Pancreas (tissue), 10 donors: ENCODE measurements around the gene GRK3. TPM values are rescaled to one million over a fixed set of nuclear protein-coding genes. Genes with fewer than 3 reads are reported as not detected.

ENCODE experiments used
- ATAC-seq, 4 donors: fragments of 200-7000 bp; cut with Tn5 transposase; one replicate each; pipeline versions ENCODE4 v1.8.0 to v1.9.1; 2020; ENCODE audit warnings: mild to moderate bottlenecking in 4 of 4, moderate library complexity in 4 of 4
- DNase-seq, 6 donors: peaks; one replicate each; pipeline ENCODE4 v3.0.0-alpha.2; 2020
- FAIRE-seq: peaks from 2 replicates; lab custom pipeline; 2012; peaks lifted over from hg19 to GRCh38; lab: Jason Lieb, UNC
- H3K27ac ChIP-seq, 4 donors: fragments of 200-600 bp; sonication (generic); 1 replicate in 3 of 4; 2 replicates in 1 of 4; pipeline versions ENCODE4 v1.5.0 to v1.8.0; 2020
- H3K27me3 ChIP-seq, 4 donors: fragments of 200-600 bp; one replicate each; pipeline ENCODE4 v1.8.0; 2021
- H3K36me3 ChIP-seq, 3 donors: fragments of 200-600 bp; sonication (generic) in 1 of 3; one replicate each; pipeline versions ENCODE4 v1.5.0 to v1.8.0; 2020 to 2021
- H3K4me1 ChIP-seq, 3 donors: fragments of 200-600 bp; one replicate each; pipeline ENCODE4 v1.8.0; 2021
- H3K4me3 ChIP-seq, 4 donors: fragments of 200-600 bp; sonication (generic) in 2 of 4; one replicate each; pipeline versions ENCODE4 v1.5.0 to v1.8.0; 2020 to 2021
- H3K9me3 ChIP-seq, 4 donors: fragments of 200-600 bp; one replicate each; pipeline ENCODE4 v1.8.0; 2021
- WGBS, 2 donors: extraction: QIAGEN DNeasy Blood & Tissue Kit; methylation state at CpG; one replicate each; pipeline ENCODE4 v1.1.7; 2013; 5-methylcytosine and 5-hydroxymethylcytosine counted together
- intact Hi-C, 3 donors: fragments of 100-400 bp; cut with DNase I; formaldehyde crosslinking; loops; one replicate each; pipeline versions ENCODE4 v1.11.1 to v1.14.2; 2022
- polyA plus RNA-seq, 2 donors: library from polyadenylated mRNA; stranded (reverse); fragments of 200-250 nt; gene quantifications; one replicate each; pipeline ENCODE4 v1.2.3, GENCODE V29; 2013
- total RNA-seq, 6 donors: library from RNA; stranded (reverse); fragmentation: NEBNext Ultra II Directional in 4 of 6; extraction: Animal tissue kit (Norgen Biotek cat#: 25700) in 4 of 6; gene quantifications; one replicate each; pipeline versions ENCODE4 v1.2.1 to v1.2.4, GENCODE V29; 2021 to 2023
- TF ChIP-seq, protein P1 (sequence below), 4 donors: fragments of 200-600 bp; sonication (generic) in 3 of 4; IDR thresholded peaks; one replicate each; pipeline versions ENCODE4 v1.5.0 to v1.8.0; 2021; ENCODE audit warnings: antibody characterized with exemption in 4 of 4
- donor health status: healthy with polysubstance abuse.
- donor health status: DM: no; HTN: no; CAD: no; lungs with moderate emphysema.
- donor health status: DM: no; HTN: no; CAD: no.
- donor health status: control.
- donor health status: control.
- donor health status: Bipolar disorder and iron deficiency.
- donor health status: DM: yes; HTN: yes; CAD: no.
- donor health status: DM: no; HTN: no; CAD: no.
- donor health status: DM: no; HTN: no; CAD: no.
- donor health status: DM: yes; HTN: yes; CAD: no.

GRK3 gene
- total and polyA plus RNA-seq, 8 donors: 3.5 to 18.1 (median 7.6) TPM

DNA sequence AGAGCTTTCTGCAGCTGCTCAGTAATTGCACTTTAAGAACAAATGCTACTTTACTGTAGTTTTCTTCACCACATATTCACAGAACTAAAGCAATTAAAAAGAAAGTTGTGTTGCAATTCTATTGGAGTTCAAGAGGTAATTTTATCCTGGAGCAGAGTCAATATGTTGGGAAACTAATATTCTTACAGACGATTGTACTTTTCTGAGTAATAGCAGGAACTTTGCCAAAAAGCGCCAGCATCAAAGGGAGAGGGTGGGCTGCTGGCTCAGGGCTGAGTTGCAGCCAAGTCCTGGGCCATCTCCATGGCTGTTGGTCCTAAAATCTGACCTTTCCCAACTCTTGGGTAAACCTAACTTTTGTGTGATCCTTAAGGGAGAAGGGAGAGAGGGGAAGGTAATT, 104.0 kb downstream of the GRK3 start:
- Histone ChIP-seq H3K36me3 (no peaks in the 10 kb centered on the region), H3K27ac (no peak overlapping the region), H3K9me3 (no peaks in the 10 kb centered on the region), H3K4me3 (no peak overlapping the region), H3K4me1 (peaks cover 8 to 35% (median 32%) of the 10 kb centered on the region in 3 donors), H3K27me3 (no peaks in the 10 kb centered on the region)
- DNase-seq: no peak
- intact Hi-C loops: no loop called here
- 50 to 55% methylated on average over 2 of the region's 2 CpGs for WGBS, 2 donors
- peak in 1 of 4 donors; percentile 23 for ATAC-seq
- no peak for FAIRE-seq
- TF ChIP-seq, protein P1, sequence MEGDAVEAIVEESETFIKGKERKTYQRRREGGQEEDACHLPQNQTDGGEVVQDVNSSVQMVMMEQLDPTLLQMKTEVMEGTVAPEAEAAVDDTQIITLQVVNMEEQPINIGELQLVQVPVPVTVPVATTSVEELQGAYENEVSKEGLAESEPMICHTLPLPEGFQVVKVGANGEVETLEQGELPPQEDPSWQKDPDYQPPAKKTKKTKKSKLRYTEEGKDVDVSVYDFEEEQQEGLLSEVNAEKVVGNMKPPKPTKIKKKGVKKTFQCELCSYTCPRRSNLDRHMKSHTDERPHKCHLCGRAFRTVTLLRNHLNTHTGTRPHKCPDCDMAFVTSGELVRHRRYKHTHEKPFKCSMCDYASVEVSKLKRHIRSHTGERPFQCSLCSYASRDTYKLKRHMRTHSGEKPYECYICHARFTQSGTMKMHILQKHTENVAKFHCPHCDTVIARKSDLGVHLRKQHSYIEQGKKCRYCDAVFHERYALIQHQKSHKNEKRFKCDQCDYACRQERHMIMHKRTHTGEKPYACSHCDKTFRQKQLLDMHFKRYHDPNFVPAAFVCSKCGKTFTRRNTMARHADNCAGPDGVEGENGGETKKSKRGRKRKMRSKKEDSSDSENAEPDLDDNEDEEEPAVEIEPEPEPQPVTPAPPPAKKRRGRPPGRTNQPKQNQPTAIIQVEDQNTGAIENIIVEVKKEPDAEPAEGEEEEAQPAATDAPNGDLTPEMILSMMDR (IDR thresholded peaks at IDR 0.05): no peak

DNA sequence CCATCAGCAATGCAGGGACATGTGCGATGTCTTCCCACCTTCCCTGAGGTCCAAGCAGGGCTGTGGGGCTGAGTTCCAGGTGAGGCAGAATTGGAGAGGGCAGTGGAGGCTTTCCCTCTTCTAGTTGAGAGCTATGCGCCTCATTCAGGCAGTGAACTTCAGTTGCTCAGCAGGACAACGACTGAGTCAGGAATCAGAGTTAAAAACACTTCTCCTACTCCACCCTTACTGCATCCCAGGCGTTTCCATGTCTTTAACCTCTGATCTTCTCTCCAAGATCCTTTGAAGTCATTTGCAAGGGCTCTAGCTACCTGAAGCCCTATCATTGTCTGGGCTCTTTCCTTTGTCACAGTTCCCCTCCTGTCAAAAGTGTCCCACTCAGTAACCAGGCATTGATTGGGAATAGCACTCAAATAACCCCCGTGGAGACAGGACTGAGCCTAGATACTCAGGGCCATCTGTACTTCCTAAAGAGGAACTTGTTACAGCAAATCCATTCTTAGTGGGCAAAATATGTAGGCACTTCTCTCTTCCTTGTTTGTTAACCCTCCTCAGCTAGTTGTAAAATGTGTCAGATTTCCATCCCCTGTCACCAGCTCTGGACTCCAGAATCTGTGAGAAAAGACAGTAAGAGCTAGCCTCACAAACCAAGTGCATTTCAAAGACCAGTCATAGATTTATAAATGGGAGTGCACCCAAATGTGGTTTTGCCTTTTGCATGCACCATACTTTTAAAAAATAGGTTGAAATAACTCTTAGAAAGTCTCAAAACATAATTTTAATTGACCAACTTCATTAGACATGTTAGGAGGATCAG, 105.0 kb downstream of the GRK3 start:
- peaks cover 6 to 27% (median 22%) of the 10 kb centered on the region in 3 donors for H3K4me1 ChIP-seq
- no peak overlapping the region for H3K27ac ChIP-seq
- no peaks in the 10 kb centered on the region for H3K27me3 ChIP-seq
- ATAC-seq (peak in 2 of 4 donors; percentile 17 to 36), FAIRE-seq (no peak), DNase-seq (no peak)
- TF ChIP-seq, protein P1 (IDR thresholded peaks at IDR 0.05): no peak
- intact Hi-C loops: no loop called here
- WGBS, 2 donors: 71 to 75% methylated on average over 5 of the region's 5 CpGs
- H3K9me3 ChIP-seq: no peaks in the 10 kb centered on the region
- no peaks in the 10 kb centered on the region for H3K36me3 ChIP-seq
- no peak overlapping the region for H3K4me3 ChIP-seq

DNA sequence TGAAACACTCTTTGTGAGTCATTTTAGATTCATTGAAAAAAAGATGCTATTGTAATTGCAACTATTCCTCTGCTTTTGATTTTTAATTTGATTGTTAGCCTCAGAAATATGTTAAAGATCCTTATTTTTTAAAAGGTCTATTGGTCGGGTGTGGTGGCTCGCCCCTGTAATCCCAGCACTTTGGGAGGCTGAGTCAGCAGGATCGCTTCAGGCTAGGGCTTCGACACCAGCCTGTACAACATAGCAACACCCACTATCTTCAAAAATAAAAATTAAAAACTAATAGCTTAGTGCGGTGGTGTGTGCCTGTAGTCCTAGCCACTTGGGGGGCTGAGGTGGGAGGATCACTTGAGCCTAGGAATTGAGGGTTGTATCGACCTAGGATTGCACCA, 105.6 kb downstream of the GRK3 start:
- Histone ChIP-seq H3K4me1 (peaks cover 0 to 21% (median 17%) of the 10 kb centered on the region in 3 donors), H3K27me3 (no peaks in the 10 kb centered on the region), H3K9me3 (no peaks in the 10 kb centered on the region), H3K4me3 (no peak overlapping the region), H3K36me3 (no peaks in the 10 kb centered on the region), H3K27ac (no peak overlapping the region)
- intact Hi-C loops: no loop called here
- DNase-seq (no peak), FAIRE-seq (no peak), ATAC-seq (no peak)
- WGBS, 2 donors: 92 to 97% methylated on average over 6 of the region's 6 CpGs
- TF ChIP-seq, protein P1 (IDR thresholded peaks at IDR 0.05): no peak

DNA sequence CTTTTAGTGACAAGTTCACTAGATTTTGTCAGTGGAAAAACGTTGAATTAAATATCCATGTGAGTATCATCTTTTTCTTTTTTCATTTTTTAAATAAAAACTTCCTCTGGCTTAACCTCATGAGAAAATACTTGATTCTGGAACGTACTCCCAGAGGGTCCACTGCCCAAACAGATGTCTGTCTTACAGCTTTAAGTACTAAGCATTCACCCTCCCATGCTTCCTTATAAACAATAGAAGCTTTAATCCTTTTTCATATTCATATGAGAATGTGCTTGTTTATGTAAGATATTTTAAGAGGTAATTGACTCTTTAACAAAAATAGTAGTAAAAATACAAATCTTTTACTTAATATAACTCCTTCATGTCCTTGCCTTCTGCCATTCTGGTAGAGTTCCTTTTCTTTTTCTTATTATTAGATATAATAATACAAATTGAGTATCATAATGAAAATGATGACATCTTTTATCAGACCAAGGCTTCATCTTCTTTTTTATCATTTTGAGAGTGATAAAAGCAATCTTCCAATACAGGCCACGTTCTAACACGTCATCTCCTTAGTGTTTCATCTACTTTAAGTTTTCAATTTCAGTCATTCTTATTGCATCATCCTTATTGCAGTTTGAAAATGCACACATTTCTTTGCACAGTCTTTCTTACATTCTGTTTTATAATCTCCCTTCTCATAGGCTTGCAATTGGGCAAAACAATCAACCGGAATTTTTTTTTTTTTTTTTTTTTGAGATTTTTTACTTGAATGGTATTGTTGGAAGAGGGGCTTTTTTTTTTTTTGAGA, 108.0 kb downstream of the GRK3 start:
- Histone ChIP-seq H3K4me1 (peaks cover 0 to 4% (median 0%) of the 10 kb centered on the region in 3 donors), H3K36me3 (no peaks in the 10 kb centered on the region), H3K9me3 (no peaks in the 10 kb centered on the region), H3K27ac (no peak overlapping the region), H3K27me3 (no peaks in the 10 kb centered on the region), H3K4me3 (no peak overlapping the region)
- intact Hi-C loops: no loop called here
- DNase-seq (no peak), ATAC-seq (no peak), FAIRE-seq (no peak)
- TF ChIP-seq, protein P1 (IDR thresholded peaks at IDR 0.05): no peak
- 82 to 85% methylated on average over 5 of the region's 5 CpGs for WGBS, 2 donors
